Thyroid gland (tissue), 4 donors: ENCODE results near the gene KRTAP10-9.

Experiments
- CTCF ChIP-seq, 6 experiments: fragments of 200-600 bp in 3 of 6; fragments of 450-650 bp in 3 of 6; sonication (generic) in 3 of 6; IDR thresholded peaks; one replicate each; pipeline ENCODE4 v1.5.1; 2016 to 2019; ENCODE audit warnings: antibody characterized with exemption in 6 of 6, mild to moderate bottlenecking in 2 of 6, inconsistent platforms in 1 of 6, moderate library complexity in 1 of 6
- POLR2A ChIP-seq, 2 donors: fragments of 450-650 bp; IDR thresholded peaks; one replicate each; pipeline ENCODE4 v1.6.1; 2017; ENCODE audit warnings: antibody characterized with exemption in 2 of 2, mild to moderate bottlenecking in 2 of 2, moderate library complexity in 1 of 2

DNA sequence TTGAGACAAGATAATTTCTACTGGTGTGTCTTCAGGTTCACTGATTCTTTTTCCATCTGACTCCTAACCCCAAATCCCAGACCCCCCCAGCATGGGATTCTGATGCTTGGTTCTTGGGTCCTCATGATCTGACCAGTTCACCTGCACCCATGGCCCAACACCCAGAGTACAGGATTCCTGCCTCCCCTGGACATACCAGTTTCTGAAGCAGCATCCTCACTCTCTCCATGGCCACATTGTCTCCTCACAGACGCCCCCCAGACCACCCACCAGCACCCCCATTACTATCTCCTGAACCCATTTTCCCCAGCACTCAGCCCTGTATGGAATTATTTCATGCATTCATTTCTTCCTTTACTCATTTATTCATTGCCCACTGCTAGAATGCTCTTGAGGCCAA lies 30.0 kb downstream of the KRTAP10-9 start:
- no peak for TF ChIP-seq POLR2A (IDR thresholded peaks at IDR 0.05)
- no peak for TF ChIP-seq CTCF (IDR thresholded peaks at IDR 0.05)
